Transverse colon (tissue), 4 donors: ENCODE data around the gene FAM186B. TPM values are rescaled to one million over a fixed set of nuclear protein-coding genes. Genes with fewer than 3 reads are reported as not detected.

Source experiments
- DNase-seq: peaks from one replicate; pipeline ENCODE4 v3.0.0-alpha.2; 2019
- H3K27ac ChIP-seq, 4 donors: fragments of 200-600 bp; sonication (generic); 2 replicates each; pipeline ENCODE4 v1.5.1; 2016 to 2018; ENCODE audit warnings: inconsistent platforms in 4 of 4
- H3K27me3 ChIP-seq: fragments of 200-600 bp; sonication (generic); 2 replicates; pipeline ENCODE4 v1.5.1; 2017; ENCODE audit warnings: inconsistent platforms
- H3K36me3 ChIP-seq, 4 donors: fragments of 200-600 bp; sonication (generic); 2 replicates each; pipeline ENCODE4 v1.5.1; 2017 to 2019; ENCODE audit warnings: inconsistent platforms in 4 of 4
- H3K4me1 ChIP-seq, 4 donors: fragments of 200-600 bp; sonication (generic); 2 replicates each; pipeline ENCODE4 v1.5.1; 2017 to 2020; ENCODE audit warnings: inconsistent platforms in 4 of 4
- H3K4me3 ChIP-seq, 4 donors: fragments of 200-600 bp; sonication (generic); 1 replicate in 1 of 4; 2 replicates in 3 of 4; pipeline versions ENCODE4 v1.5.1 to v1.6.1; 2017 to 2019; ENCODE audit warnings: inconsistent platforms in 4 of 4
- H3K9me3 ChIP-seq, 2 donors: fragments of 200-600 bp; sonication (generic); 2 replicates each; pipeline ENCODE4 v1.5.1; 2017 to 2019; ENCODE audit warnings: inconsistent platforms in 2 of 2
- EP300 ChIP-seq: sonication (generic); formaldehyde crosslinking; IDR thresholded peaks from one replicate; pipeline ENCODE4 v1.6.1; 2017; ENCODE audit warnings: antibody characterized with exemption, low read depth
- POLR2A ChIP-seq: fragments of 450-650 bp; IDR thresholded peaks from one replicate; pipeline ENCODE4 v1.6.1; 2016; ENCODE audit warnings: antibody characterized with exemption, mild to moderate bottlenecking, moderate library complexity
- POLR2AphosphoS5 ChIP-seq, 3 donors: sonication (generic); formaldehyde crosslinking; IDR thresholded peaks; one replicate each; pipeline ENCODE4 v1.6.1; 2016; ENCODE audit warnings: antibody characterized with exemption in 3 of 3
- WGBS, 2 donors: methylation state at CpG; one replicate each; pipeline ENCODE4 v1.1.5; 2018; ENCODE audit warnings: low coverage in 1 of 2; 5-methylcytosine and 5-hydroxymethylcytosine counted together
- in situ Hi-C, 4 donors: fragments of 200-750 bp; cut with MboI; loops; one replicate each; pipeline versions ENCODE4 v1.15.0 to v1.15.1; 2017; ENCODE audit warnings: low sequenced_read_pairs in 3 of 4, low pct_ligation_motif_present in 1 of 4, low pct_unique_long_range_greater_than_20kb in 1 of 4
- intact Hi-C: fragments of 100-400 bp; cut with DNase I; formaldehyde crosslinking; loops from one replicate; pipeline ENCODE4 v1.15.1; 2023; ENCODE audit warnings: low total_unique reads
- total RNA-seq, 4 donors: library from RNA; depleted of rRNA; stranded (reverse); fragments of >200 nt; gene quantifications; one replicate each; pipeline ENCODE4 v1.1.0, GENCODE V29; 2016
- TF ChIP-seq, protein P1 (sequence below), 5 experiments: fragments of 200-600 bp in 3 of 5; fragments of 450-650 bp in 2 of 5; sonication (generic) in 3 of 5; IDR thresholded peaks; 1 replicate in 2 of 5; 2 replicates in 3 of 5; pipeline ENCODE4 v1.5.1; 2016 to 2017; ENCODE audit warnings: antibody characterized with exemption in 5 of 5, inconsistent platforms in 3 of 5, mild to moderate bottlenecking in 2 of 5, moderate library complexity in 1 of 5

The FAM186B gene
- total RNA-seq, 4 donors from 2014 or later = 0.14 to 0.64 TPM; not detected in 2

DNA sequence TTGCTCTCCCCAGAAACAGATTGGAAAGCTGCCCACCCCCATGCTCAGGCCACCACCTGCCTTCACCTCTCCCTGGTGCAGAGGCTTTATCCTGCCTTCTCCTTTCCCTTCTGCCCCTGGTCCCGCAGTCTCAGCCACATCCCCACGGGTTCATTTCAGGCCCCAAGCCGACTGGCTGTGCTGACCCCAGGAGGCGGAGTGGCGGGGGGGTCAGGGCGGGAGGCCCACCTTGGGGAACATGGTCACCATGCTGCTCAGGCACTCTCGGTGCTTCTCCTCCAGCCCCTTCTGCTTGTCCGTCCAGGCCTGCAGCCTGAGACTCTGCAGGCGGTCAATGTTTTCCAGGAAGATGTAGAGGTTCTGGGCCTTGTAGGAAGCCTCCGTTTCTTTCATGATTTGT lies 6.9 kb downstream of the FAM186B start:
- WGBS, 2 donors = 88% methylated on average over 10 of the region's 10 CpGs; no CpG with 5 or more reads in 1 of the 2 donors
- Histone ChIP-seq H3K27ac (no peak overlapping the region), H3K9me3 (no peaks in the 10 kb centered on the region), H3K36me3 (no peaks in the 10 kb centered on the region), H3K4me1 (no peaks in the 10 kb centered on the region), H3K4me3 (no peak overlapping the region), H3K27me3 (no peaks in the 10 kb centered on the region)
- TF ChIP-seq EP300 (no peak), POLR2AphosphoS5 (IDR thresholded peaks at IDR 0.05) (no peak), POLR2A (no peak)
- TF ChIP-seq, protein P1, sequence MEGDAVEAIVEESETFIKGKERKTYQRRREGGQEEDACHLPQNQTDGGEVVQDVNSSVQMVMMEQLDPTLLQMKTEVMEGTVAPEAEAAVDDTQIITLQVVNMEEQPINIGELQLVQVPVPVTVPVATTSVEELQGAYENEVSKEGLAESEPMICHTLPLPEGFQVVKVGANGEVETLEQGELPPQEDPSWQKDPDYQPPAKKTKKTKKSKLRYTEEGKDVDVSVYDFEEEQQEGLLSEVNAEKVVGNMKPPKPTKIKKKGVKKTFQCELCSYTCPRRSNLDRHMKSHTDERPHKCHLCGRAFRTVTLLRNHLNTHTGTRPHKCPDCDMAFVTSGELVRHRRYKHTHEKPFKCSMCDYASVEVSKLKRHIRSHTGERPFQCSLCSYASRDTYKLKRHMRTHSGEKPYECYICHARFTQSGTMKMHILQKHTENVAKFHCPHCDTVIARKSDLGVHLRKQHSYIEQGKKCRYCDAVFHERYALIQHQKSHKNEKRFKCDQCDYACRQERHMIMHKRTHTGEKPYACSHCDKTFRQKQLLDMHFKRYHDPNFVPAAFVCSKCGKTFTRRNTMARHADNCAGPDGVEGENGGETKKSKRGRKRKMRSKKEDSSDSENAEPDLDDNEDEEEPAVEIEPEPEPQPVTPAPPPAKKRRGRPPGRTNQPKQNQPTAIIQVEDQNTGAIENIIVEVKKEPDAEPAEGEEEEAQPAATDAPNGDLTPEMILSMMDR (IDR thresholded peaks at IDR 0.05) = no peak
- intact Hi-C loops = no loop called here
- no peak for DNase-seq
- in situ Hi-C loops = no loop called here

- H3K27ac ChIP-seq = no peak overlapping the region
- no peak for TF ChIP-seq EP300
- TF ChIP-seq POLR2A = no peak
- TF ChIP-seq, protein P1 (IDR thresholded peaks at IDR 0.05) = no peak
- no peak for TF ChIP-seq POLR2AphosphoS5 (IDR thresholded peaks at IDR 0.05)
- no peak for DNase-seq
- H3K36me3 ChIP-seq = peaks cover 0 to 5% (median 0%) of the 10 kb centered on the region in 4 donors
- 79% methylated on average over 4 of the region's 4 CpGs; no CpG with 5 or more reads in 1 of the 2 donors for WGBS, 2 donors
- no peaks in the 10 kb centered on the region for H3K9me3 ChIP-seq
- in situ Hi-C loops = no loop called here
- H3K27me3 ChIP-seq = no peaks in the 10 kb centered on the region
- intact Hi-C loops = no loop called here
- H3K4me3 ChIP-seq = no peak overlapping the region
- no peaks in the 10 kb centered on the region for H3K4me1 ChIP-seq
These were observed 16.5 kb downstream of the FAM186B start for GRCh38 chr12:49588721-49589516.

DNA sequence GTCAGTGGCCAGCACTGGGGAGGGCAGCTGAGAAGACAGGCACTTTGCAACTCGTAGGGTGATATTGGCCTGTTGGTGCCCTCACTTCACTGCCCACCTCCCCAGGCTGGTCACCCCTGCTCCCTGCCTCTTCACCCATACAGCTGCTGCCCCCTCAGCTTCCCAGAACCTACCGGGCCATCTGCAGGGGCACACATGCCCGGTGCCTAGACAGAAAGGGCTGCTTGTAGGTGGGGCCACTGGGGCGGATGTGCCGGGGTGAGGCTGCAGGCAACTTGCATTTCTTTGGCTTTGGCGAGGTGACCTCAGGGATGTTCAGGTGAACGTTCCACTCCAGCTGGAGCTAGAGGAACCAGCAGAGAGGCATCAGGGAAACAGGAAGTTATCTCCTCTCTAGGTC lies 17.2 kb downstream of the FAM186B start:
- peaks cover 0 to 5% (median 0%) of the 10 kb centered on the region in 4 donors for H3K36me3 ChIP-seq
- H3K4me3 ChIP-seq = no peak overlapping the region
- DNase-seq = no peak
- in situ Hi-C loops = no loop called here
- H3K9me3 ChIP-seq = no peaks in the 10 kb centered on the region
- H3K4me1 ChIP-seq = peaks cover 0 to 1% (median 0%) of the 10 kb centered on the region in 4 donors
- no peaks in the 10 kb centered on the region for H3K27me3 ChIP-seq
- TF ChIP-seq POLR2AphosphoS5 (IDR thresholded peaks at IDR 0.05) (no peak), EP300 (no peak), POLR2A (no peak)
- TF ChIP-seq, protein P1 (IDR thresholded peaks at IDR 0.05) = no peak
- H3K27ac ChIP-seq = no peak overlapping the region
- intact Hi-C loops = no loop called here
- whole genome bisulfite sequencing, 2 donors = 94% methylated on average over 7 of the region's 7 CpGs; no CpG with 5 or more reads in 1 of the 2 donors

GRCh38 chr12:49587174-49587908 lies 18.1 kb downstream of the FAM186B start:
- H3K9me3 ChIP-seq = no peaks in the 10 kb centered on the region
- no peak overlapping the region for H3K4me3 ChIP-seq
- no peak overlapping the region for H3K27ac ChIP-seq
- no peak for DNase-seq
- 88% methylated on average over 11 of the region's 11 CpGs; no CpG with 5 or more reads in 1 of the 2 donors for WGBS, 2 donors
- intact Hi-C loops = no loop called here
- TF ChIP-seq, protein P1 (IDR thresholded peaks at IDR 0.05) = no peak
- TF ChIP-seq EP300 (no peak), POLR2A (no peak), POLR2AphosphoS5 (IDR thresholded peaks at IDR 0.05) (no peak)
- no peaks in the 10 kb centered on the region for H3K27me3 ChIP-seq
- in situ Hi-C loops = no loop called here
- H3K36me3 ChIP-seq = peaks cover 0 to 5% (median 0%) of the 10 kb centered on the region in 4 donors
- H3K4me1 ChIP-seq = peaks cover 0 to 8% (median 2%) of the 10 kb centered on the region in 4 donors
